ENCODE data around the gene FAR2.
"Not testable (repeated sequence)": the region's sequence is repeated elsewhere in the genome, so short reads cannot be mapped to it uniquely, and the experiment has no call there.

The FAR2 gene

DNA sequence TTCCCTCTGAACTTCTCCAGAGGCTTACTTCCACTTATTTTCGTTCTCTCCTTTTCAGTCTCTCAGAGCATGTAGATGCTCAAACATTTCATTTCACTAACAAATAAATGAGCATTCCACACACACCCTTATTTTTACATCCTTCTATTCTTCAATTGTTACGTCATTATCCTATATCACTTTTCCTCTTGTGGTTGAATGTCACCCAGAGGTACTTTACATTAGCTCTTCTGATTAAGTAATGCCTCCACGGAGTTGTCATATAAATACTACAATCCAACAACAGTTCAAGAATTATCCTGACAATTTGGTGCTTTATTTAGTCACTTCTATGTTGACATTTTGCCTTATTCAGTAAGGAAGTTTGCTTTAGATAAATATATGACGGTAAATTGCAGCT, 18.4 kb downstream of the FAR2 start:
- DNase-seq: no peak
- H3K27me3 ChIP-seq (replicated peaks; ENCODE audit: control insufficient read depth, insufficient read depth, low read length, poor library complexity, severe bottlenecking): no peaks in the 10 kb centered on the region
- no peaks in the 10 kb centered on the region for H3K9me3 ChIP-seq (ENCODE audit: control insufficient read depth, low read length)
- H3K4me3 ChIP-seq (ENCODE audit: insufficient read depth, low read depth, low read length, poor library complexity, severe bottlenecking): no peak overlapping the region
- no peaks in the 10 kb centered on the region for H3K4me1 ChIP-seq (ENCODE audit: control insufficient read depth, insufficient read depth, low read length, poor library complexity, severe bottlenecking)
- H3K27ac ChIP-seq (ENCODE audit: insufficient read depth, low read length, poor library complexity, severe bottlenecking): no peak overlapping the region
- no peaks in the 10 kb centered on the region for H3K36me3 ChIP-seq (ENCODE audit: control insufficient read depth, insufficient read depth, low read length)

DNA sequence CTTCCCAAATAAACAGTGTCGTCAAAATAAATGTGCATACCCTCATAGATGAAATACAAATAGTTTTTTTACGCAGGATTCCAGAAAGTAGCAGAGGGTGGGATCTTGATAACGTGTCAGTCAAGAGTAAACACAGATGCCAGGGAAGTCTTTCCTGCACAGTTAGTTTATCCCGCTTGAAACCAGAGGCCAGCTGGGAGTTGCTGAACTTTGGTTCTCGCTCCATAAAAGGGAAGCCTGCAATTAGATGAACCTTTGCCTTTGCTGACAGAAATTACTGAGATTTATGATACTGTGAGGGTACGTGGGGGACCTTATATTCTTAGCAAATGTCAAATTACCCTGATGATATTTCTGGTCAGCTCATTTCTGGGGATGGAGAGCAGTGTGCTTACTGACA, 18.9 kb downstream of the FAR2 start:
- Histone ChIP-seq H3K9me3 (ENCODE audit: control insufficient read depth, low read length) (no peaks in the 10 kb centered on the region), H3K36me3 (ENCODE audit: control insufficient read depth, insufficient read depth, low read length) (no peaks in the 10 kb centered on the region), H3K4me1 (ENCODE audit: control insufficient read depth, insufficient read depth, low read length, poor library complexity, severe bottlenecking) (no peaks in the 10 kb centered on the region), H3K4me3 (ENCODE audit: insufficient read depth, low read depth, low read length, poor library complexity, severe bottlenecking) (no peak overlapping the region), H3K27me3 (replicated peaks; ENCODE audit: control insufficient read depth, insufficient read depth, low read length, poor library complexity, severe bottlenecking) (no peaks in the 10 kb centered on the region), H3K27ac (ENCODE audit: insufficient read depth, low read length, poor library complexity, severe bottlenecking) (no peak overlapping the region)
- no peak for DNase-seq

DNA sequence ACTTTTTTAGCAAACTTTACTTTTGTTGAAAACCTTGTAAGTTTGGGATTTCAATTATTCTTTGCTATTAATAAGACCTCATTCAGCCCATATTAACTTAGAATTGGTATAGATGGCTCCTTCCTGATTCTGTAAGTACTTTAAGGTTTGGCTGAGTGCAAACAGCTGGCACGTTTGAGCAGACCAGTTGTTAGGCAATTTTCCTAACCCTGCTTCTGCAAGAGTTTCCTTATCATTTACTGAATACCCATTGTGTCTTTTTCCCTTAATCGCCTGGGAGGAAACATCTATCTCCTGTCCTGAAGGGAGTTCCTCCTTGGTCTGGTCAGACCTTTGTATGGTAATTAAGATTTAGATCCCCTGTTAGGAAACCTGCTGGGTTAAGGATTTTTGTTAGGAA, 20.9 kb downstream of the FAR2 start:
- H3K36me3 ChIP-seq (ENCODE audit: control insufficient read depth, insufficient read depth, low read length); DNase-seq; H3K9me3 ChIP-seq (ENCODE audit: control insufficient read depth, low read length); H3K4me3 ChIP-seq (ENCODE audit: insufficient read depth, low read depth, low read length, poor library complexity, severe bottlenecking); H3K27me3 ChIP-seq (replicated peaks; ENCODE audit: control insufficient read depth, insufficient read depth, low read length, poor library complexity, severe bottlenecking); H3K27ac ChIP-seq (ENCODE audit: insufficient read depth, low read length, poor library complexity, severe bottlenecking); H3K4me1 ChIP-seq (ENCODE audit: control insufficient read depth, insufficient read depth, low read length, poor library complexity, severe bottlenecking): not testable (repeated sequence)

DNA sequence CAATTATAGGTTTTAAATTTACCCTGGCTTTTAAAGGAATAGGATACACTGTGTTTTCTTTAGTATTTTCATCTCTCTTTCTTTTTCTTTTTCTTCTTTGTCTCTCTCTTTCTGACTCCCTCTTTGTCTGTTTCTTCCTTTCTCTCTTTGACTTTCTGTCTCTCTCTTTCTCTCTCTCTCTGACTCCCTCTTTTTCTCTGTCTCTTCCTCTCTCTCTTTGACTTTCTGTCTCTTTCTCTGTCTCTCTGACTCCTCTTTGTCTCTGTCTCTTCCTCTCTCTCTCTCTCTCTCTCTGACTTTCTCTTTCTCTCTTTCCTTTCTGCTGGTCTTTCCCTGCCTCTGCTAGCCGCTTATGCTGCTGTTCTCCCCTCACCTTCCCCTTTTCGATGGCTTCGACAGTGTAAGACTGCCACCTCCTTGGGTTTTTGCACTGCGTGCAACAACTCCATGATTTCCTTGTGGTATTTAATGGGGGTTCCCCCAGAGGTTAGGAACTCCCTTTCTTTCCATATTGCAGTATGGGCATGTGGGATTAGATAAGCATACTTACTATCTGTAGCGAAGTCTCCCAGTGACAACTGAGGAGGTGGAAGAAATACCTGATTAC, 21.5 kb downstream of the FAR2 start:
- not testable (repeated sequence) for H3K4me3 ChIP-seq (ENCODE audit: insufficient read depth, low read depth, low read length, poor library complexity, severe bottlenecking); H3K9me3 ChIP-seq (ENCODE audit: control insufficient read depth, low read length); H3K27ac ChIP-seq (ENCODE audit: insufficient read depth, low read length, poor library complexity, severe bottlenecking); H3K27me3 ChIP-seq (replicated peaks; ENCODE audit: control insufficient read depth, insufficient read depth, low read length, poor library complexity, severe bottlenecking); DNase-seq; H3K4me1 ChIP-seq (ENCODE audit: control insufficient read depth, insufficient read depth, low read length, poor library complexity, severe bottlenecking); H3K36me3 ChIP-seq (ENCODE audit: control insufficient read depth, insufficient read depth, low read length)

DNA sequence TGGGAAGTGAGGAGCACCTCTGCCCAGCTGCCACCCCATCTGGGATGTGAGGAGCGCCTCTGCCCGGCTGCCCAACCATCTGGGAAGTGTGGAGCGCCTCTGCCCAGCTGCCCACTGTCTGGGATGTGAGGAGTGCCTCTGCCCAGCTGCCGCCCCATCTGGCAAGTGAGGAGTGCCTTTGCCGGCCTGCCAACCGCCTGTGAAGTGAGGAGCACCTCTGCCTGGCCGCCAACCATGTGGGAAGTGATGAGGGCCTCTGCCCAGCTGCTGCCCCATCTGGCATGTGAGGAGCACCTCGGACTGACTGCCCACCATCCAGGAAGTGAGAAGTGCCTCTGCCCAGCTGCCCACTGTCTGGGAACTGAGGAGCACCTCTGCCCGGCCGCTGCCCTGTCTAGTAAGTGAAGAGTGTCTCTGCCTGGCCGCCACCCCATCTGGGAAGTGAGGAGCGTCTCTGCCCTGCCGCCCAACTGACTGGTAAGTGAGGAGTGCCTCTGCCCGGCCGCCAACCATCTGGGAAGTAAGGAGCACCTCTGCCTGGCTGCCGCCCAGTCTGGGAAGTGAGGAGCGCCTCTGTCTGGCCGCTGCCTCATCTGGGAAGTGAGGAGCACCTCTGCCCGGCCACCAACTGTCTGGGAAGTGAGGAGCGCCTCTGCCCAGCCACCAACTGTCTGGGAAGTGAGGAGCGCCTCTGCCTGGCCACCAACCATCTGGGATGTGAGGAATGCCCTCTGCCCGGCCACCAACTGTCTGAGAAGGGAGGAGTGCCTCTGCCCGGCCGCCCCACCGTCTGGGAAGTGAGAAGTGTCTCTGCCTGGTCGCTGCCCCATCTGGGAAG, 22.6 kb downstream of the FAR2 start:
- no peak overlapping the region for H3K27ac ChIP-seq (ENCODE audit: insufficient read depth, low read length, poor library complexity, severe bottlenecking)
- H3K9me3 ChIP-seq (ENCODE audit: control insufficient read depth, low read length): no peaks in the 10 kb centered on the region
- no peaks in the 10 kb centered on the region for H3K27me3 ChIP-seq (replicated peaks; ENCODE audit: control insufficient read depth, insufficient read depth, low read length, poor library complexity, severe bottlenecking)
- H3K36me3 ChIP-seq (ENCODE audit: control insufficient read depth, insufficient read depth, low read length): no peaks in the 10 kb centered on the region
- H3K4me3 ChIP-seq (ENCODE audit: insufficient read depth, low read depth, low read length, poor library complexity, severe bottlenecking): no peak overlapping the region
- no peak for DNase-seq
- no peaks in the 10 kb centered on the region for H3K4me1 ChIP-seq (ENCODE audit: control insufficient read depth, insufficient read depth, low read length, poor library complexity, severe bottlenecking)

DNA sequence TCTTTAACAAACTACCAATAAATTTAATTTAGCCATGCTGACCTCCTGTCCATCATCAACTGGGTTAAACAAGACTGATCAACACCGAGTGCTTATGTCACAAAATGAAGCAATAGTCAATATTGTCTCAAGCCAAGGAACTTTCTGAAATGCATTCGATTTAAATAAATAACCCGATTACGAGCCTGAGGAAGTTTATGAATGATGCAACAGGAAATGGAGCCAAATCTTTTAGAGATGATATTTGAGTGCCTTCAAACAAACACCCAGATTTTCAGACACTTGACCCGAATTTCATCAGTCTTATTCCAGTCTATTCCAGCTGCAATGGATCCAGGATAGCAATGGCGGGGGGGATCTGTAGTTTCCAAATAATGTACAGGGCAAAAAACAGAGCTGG, 27.9 kb downstream of the FAR2 start:
- H3K36me3 ChIP-seq (ENCODE audit: control insufficient read depth, insufficient read depth, low read length): no peaks in the 10 kb centered on the region
- H3K4me3 ChIP-seq (ENCODE audit: insufficient read depth, low read depth, low read length, poor library complexity, severe bottlenecking): no peak overlapping the region
- no peak overlapping the region for H3K27ac ChIP-seq (ENCODE audit: insufficient read depth, low read length, poor library complexity, severe bottlenecking)
- no peak for DNase-seq
- H3K9me3 ChIP-seq (ENCODE audit: control insufficient read depth, low read length): no peaks in the 10 kb centered on the region
- no peaks in the 10 kb centered on the region for H3K4me1 ChIP-seq (ENCODE audit: control insufficient read depth, insufficient read depth, low read length, poor library complexity, severe bottlenecking)
- no peaks in the 10 kb centered on the region for H3K27me3 ChIP-seq (replicated peaks; ENCODE audit: control insufficient read depth, insufficient read depth, low read length, poor library complexity, severe bottlenecking)

DNA sequence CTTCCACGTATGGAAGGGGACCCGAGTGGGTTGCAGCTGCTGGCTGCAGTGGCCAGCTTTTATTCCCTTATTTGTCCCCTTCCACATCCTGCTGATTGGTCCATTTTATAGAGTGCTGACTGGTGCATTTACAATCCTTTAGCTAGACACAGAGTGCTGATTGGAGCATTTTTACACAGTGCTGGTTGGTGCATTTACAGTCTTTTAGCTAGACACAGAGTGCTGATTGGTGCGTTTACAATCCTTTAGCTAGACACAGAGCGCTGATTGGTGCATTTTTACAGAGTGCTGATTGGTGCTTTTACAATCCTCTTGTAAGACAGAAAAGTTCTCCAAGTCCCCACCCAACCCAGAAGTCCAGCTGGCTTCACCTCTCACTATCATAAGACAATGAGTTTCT, 33.2 kb downstream of the FAR2 start:
- not testable (repeated sequence) for H3K4me1 ChIP-seq (ENCODE audit: control insufficient read depth, insufficient read depth, low read length, poor library complexity, severe bottlenecking); DNase-seq; H3K4me3 ChIP-seq (ENCODE audit: insufficient read depth, low read depth, low read length, poor library complexity, severe bottlenecking); H3K9me3 ChIP-seq (ENCODE audit: control insufficient read depth, low read length); H3K27me3 ChIP-seq (replicated peaks; ENCODE audit: control insufficient read depth, insufficient read depth, low read length, poor library complexity, severe bottlenecking); H3K36me3 ChIP-seq (ENCODE audit: control insufficient read depth, insufficient read depth, low read length); H3K27ac ChIP-seq (ENCODE audit: insufficient read depth, low read length, poor library complexity, severe bottlenecking)

DNA sequence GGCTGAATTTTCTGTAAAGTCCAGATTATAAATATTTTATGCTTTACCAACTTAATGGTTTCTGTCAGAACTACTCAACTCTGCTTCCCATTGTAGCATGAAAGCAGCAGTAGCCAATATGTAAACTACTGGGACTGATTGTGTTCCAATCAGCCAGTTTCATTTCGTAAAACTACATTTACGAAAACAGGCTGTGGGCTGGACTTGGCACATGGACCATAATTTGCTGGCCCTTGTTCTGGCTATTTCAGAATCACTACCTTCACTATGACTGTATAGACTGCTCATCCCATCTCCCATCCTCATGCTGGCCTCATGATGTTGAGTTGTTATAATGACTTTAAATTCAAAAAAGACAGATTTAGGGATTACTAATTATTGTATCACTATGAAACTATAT, 38.7 kb downstream of the FAR2 start:
- Histone ChIP-seq H3K4me1 (ENCODE audit: control insufficient read depth, insufficient read depth, low read length, poor library complexity, severe bottlenecking) (no peaks in the 10 kb centered on the region), H3K9me3 (ENCODE audit: control insufficient read depth, low read length) (no peaks in the 10 kb centered on the region), H3K27me3 (replicated peaks; ENCODE audit: control insufficient read depth, insufficient read depth, low read length, poor library complexity, severe bottlenecking) (no peaks in the 10 kb centered on the region), H3K4me3 (ENCODE audit: insufficient read depth, low read depth, low read length, poor library complexity, severe bottlenecking) (no peak overlapping the region), H3K36me3 (ENCODE audit: control insufficient read depth, insufficient read depth, low read length) (no peaks in the 10 kb centered on the region), H3K27ac (ENCODE audit: insufficient read depth, low read length, poor library complexity, severe bottlenecking) (no peak overlapping the region)
- no peak for DNase-seq

DNA sequence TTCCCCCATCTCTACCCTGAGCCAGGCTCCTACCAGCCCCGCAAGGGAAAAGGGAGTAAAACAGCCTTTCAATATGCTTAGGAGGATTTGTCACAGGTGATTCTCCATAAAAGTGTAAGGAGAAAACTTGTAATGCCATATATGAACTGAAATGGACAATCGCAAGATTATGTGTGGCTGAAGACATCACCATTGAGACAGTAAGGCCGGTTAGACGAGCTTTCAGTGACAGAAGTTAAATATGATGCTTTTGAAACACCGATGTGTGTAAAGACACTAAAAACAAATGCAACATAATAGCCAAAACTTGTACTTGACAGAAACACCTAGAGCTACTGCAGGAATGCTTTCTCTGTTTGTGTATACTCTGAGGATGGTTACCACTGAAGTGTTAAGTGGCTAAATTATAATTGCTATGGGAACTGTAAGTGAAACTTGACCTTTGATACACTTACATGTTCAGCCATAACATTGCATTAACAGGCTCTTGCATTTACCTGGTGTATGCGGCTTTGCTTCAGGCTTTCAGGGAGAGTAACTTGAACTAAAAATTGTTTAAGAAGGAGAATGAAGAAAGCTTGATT, 42.3 kb downstream of the FAR2 start:
- Histone ChIP-seq H3K27ac (ENCODE audit: insufficient read depth, low read length, poor library complexity, severe bottlenecking) (no peak overlapping the region), H3K9me3 (ENCODE audit: control insufficient read depth, low read length) (no peaks in the 10 kb centered on the region), H3K36me3 (ENCODE audit: control insufficient read depth, insufficient read depth, low read length) (no peaks in the 10 kb centered on the region), H3K27me3 (replicated peaks; ENCODE audit: control insufficient read depth, insufficient read depth, low read length, poor library complexity, severe bottlenecking) (no peaks in the 10 kb centered on the region), H3K4me1 (ENCODE audit: control insufficient read depth, insufficient read depth, low read length, poor library complexity, severe bottlenecking) (no peaks in the 10 kb centered on the region), H3K4me3 (ENCODE audit: insufficient read depth, low read depth, low read length, poor library complexity, severe bottlenecking) (no peak overlapping the region)
- DNase-seq: no peak

DNA sequence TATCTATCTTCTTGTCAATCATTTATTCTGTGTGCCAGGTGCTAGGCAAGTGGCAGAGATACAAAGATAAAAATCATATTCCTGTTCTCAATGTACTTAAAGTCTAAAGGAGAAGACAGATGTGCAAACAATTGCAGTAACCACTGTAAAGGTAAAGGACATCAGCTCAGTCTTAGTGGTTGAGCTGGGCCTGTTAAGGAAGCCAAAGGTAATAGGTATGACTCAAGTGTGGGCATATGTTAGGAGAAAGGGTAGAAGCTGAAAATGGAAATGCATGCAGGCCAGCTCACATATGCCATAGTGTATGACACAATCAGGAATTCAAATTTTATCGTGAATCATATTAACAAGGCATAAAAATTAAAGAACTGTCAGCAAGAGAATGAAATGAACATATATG, 49.8 kb downstream of the FAR2 start:
- no peak for DNase-seq

More for the DNA sequence above, 49.8 kb downstream of the FAR2 start:
- H3K27ac ChIP-seq (ENCODE audit: insufficient read depth, low read length, poor library complexity, severe bottlenecking): no peak overlapping the region
- H3K4me1 ChIP-seq (ENCODE audit: control insufficient read depth, insufficient read depth, low read length, poor library complexity, severe bottlenecking): no peaks in the 10 kb centered on the region
- H3K4me3 ChIP-seq (ENCODE audit: insufficient read depth, low read depth, low read length, poor library complexity, severe bottlenecking): no peak overlapping the region
- no peaks in the 10 kb centered on the region for H3K27me3 ChIP-seq (replicated peaks; ENCODE audit: control insufficient read depth, insufficient read depth, low read length, poor library complexity, severe bottlenecking)
- no peaks in the 10 kb centered on the region for H3K36me3 ChIP-seq (ENCODE audit: control insufficient read depth, insufficient read depth, low read length)
- H3K9me3 ChIP-seq (ENCODE audit: control insufficient read depth, low read length): no peaks in the 10 kb centered on the region
